Urothelium cell line (cell line): ENCODE results near the gene FOXP1.

ENCODE experiments used
- DNase-seq: peaks from one replicate; pipeline ENCODE4 v3.0.0; 2011; ENCODE audit warnings: low spot score, mixed read lengths
- FAIRE-seq: peaks from 2 replicates; lab custom pipeline; 2011; peaks lifted over from hg19 to GRCh38; lab: Jason Lieb, UNC

Gene FOXP1

GRCh38 chr3:71316066-71316777 lies 267.3 kb downstream of the FOXP1 start:
- DNase-seq (no peak), FAIRE-seq (no peak)

- DNase-seq, result no peak
- FAIRE-seq, result no peak
Measured at GRCh38 chr3:71315431-71315830, 268.1 kb downstream of the FOXP1 start.

- no peak for DNase-seq
- FAIRE-seq, result no peak
Measured at GRCh38 chr3:71313844-71314243, 269.7 kb downstream of the FOXP1 start.

- DNase-seq, result no peak
- no peak for FAIRE-seq
Measured at GRCh38 chr3:71312461-71312860, 271.1 kb downstream of the FOXP1 start.

- FAIRE-seq (no peak), DNase-seq (no peak)
Measured at GRCh38 chr3:71311661-71312046, 271.9 kb downstream of the FOXP1 start.

- DNase-seq, result no peak
- FAIRE-seq, result no peak
Measured at GRCh38 chr3:71310980-71311660, 272.4 kb downstream of the FOXP1 start.

- no peak for FAIRE-seq
- DNase-seq, result no peak
Measured at GRCh38 chr3:71310359-71310979, 273.1 kb downstream of the FOXP1 start.

GRCh38 chr3:71309886-71310285 lies 273.6 kb downstream of the FOXP1 start:
- no peak for FAIRE-seq
- no peak for DNase-seq

GRCh38 chr3:71309342-71309741 lies 274.2 kb downstream of the FOXP1 start:
- DNase-seq (no peak), FAIRE-seq (no peak)

- FAIRE-seq, result no peak
- no peak for DNase-seq
Measured at GRCh38 chr3:71308836-71309235, 274.7 kb downstream of the FOXP1 start.

GRCh38 chr3:71307991-71308697 lies 275.4 kb downstream of the FOXP1 start:
- no peak for FAIRE-seq
- no peak for DNase-seq

- FAIRE-seq, result no peak
Measured at GRCh38 chr3:71305231-71306206, 278.0 kb downstream of the FOXP1 start.

GRCh38 chr3:71304684-71305083 lies 278.8 kb downstream of the FOXP1 start:
- FAIRE-seq (no peak), DNase-seq (no peak)

More at GRCh38 chr3:71305231-71306206, 278.0 kb downstream of the FOXP1 start:
- no peak for DNase-seq

- no peak for DNase-seq
- FAIRE-seq, result no peak
Measured at GRCh38 chr3:71304247-71304646, 279.3 kb downstream of the FOXP1 start.

- FAIRE-seq (no peak), DNase-seq (no peak)
Measured at GRCh38 chr3:71303627-71304200, 279.8 kb downstream of the FOXP1 start.

GRCh38 chr3:71302604-71303003 lies 280.9 kb downstream of the FOXP1 start:
- FAIRE-seq, result no peak
- no peak for DNase-seq

- FAIRE-seq (no peak), DNase-seq (no peak)
Measured at GRCh38 chr3:71300951-71301393, 282.6 kb downstream of the FOXP1 start.

- DNase-seq, result no peak
- FAIRE-seq, result no peak
Measured at GRCh38 chr3:71299160-71299559, 284.4 kb downstream of the FOXP1 start.

- DNase-seq, result no peak
Measured at GRCh38 chr3:71294919-71295318, 288.6 kb downstream of the FOXP1 start.

GRCh38 chr3:71290301-71290700 lies 293.2 kb downstream of the FOXP1 start:
- no peak for FAIRE-seq
- DNase-seq, result no peak

More at GRCh38 chr3:71294919-71295318, 288.6 kb downstream of the FOXP1 start:
- FAIRE-seq, result no peak
